Pons (tissue), 1 donor: ENCODE results near the gene HCK.
"Not testable (repeated sequence)": the region's sequence is repeated elsewhere in the genome, so short reads cannot be mapped to it uniquely, and the experiment has no call there.

Experiments used
- DNase-seq: peaks from one replicate; pipeline ENCODE4 v3.0.0-alpha.2; 2016; ENCODE audit warnings: low spot score

HCK gene

GRCh38 chr20:32029561-32029960 is 22.5 kb upstream of the HCK start:
- DNase-seq: no peak

GRCh38 chr20:32031007-32031958 is 20.8 kb upstream of the HCK start:
- DNase-seq: peak; percentile 60

- DNase-seq: no peak
Measured at GRCh38 chr20:32033316-32033715, 18.7 kb upstream of the HCK start.

- DNase-seq: not testable (repeated sequence)
Measured at GRCh38 chr20:32033721-32034120, 18.3 kb upstream of the HCK start.

DNA sequence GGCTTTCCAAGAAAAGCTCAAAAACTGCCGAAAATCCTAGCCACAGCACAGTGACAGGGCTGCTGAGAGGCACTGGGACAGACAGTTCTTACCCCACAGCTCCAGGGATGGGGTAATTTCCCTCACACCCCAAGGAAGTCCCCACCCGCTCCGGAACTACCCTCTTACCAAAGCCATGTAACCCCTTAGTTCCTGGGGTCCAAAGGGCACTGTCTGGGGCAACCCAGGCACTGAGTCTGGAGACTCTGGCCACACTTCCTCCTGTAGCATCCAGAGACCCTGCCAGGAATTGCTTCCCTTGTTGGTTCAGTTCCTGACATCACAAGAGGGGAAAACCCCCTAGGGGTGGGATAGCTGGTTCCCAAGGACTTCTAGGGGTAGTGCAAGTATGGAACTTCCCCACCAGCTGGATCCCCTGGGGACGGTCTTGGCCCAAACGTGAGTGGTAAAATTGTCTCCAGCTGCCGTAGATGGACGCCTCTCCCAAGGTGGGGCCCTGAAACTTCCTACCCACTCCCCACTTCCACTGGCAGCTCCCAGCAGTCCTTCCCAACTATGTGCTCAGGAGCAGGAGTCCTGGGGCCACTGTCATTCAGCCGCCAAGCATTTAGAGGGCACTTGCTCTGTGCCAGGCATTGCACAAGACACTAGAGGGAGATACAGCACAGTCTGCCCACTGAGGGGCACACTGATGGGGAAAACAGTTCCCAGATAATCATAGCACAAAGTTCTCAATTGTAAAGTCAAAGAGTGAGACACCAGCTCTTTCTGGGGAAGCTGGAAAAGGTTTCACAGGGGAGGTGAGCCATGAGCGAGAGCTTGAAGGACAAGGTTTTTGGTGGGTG is 17.2 kb upstream of the HCK start:
- DNase-seq: no peak

GRCh38 chr20:32035426-32035779 is 16.6 kb upstream of the HCK start:
- no peak for DNase-seq

DNA sequence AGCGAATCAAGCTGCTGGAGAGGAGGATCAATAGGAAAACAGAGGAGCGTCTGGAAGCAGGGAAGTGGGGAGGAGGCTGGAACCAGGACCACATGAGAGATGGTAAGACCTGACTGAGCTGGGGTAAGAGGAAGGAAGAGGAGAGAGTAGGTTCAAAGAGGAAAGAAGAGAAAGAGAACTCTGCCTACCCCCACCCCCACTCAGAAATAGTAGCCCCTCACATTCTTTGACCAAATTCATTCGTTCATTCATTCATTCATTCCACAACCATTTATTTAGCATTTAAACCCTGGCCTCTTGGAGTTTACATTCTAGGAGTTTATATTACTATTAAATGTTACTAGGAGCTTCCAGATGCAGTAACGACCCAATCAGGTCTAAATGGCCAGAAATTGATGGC is 15.8 kb upstream of the HCK start:
- DNase-seq: no peak

DNA sequence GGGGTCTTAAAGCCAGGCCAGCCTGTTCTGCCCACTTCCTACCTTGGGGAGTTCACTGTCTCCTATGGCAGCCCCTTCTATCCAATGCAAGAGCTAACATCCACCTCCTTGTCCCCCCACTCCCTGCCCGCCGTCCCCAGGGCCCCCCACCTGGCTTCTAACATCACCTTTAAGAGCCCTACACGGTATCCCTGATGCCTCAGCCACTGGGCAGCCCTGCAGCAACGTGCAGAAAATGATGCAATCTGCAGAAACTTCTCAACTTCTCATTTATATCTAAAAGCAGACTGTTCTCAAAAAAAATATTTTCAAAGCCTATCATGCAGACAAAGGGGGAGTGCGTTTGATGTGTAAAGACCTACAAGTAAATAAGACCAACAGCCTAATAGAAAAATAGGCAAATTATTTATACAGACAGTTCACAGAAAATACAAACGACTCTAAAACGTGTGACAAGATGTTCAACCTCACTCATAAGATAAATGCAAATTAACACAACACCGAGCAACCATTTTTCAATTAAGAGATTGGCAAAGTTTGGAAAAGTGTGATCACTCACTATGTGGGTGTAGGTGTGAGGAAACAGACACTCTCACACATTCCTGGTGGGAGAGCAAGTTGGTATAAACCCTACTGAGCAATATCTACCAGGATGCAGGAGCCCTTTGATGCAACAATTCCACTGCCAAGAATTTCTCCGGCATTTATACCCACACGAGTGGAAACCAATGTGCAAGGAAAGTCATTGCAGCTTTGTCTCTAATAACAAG is 15.1 kb upstream of the HCK start:
- DNase-seq: no peak

DNA sequence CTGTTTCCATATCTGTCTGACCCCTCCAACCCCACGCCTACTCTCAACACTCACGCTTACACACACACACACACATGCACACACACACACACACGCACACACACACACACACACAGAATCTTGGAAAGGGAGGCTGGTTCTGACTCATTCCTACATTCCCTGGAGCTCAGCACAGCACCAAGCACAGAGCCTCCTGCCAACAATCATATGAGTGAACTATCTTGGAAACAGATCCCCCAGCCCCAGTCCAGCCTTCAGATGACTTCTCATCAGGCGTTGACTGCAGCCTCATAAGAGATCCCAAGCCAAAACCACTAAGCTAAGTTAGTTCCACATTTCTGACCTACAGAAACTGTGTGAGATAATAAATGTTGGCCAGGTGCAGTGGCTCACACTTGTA is 14.1 kb upstream of the HCK start:
- DNase-seq: no peak

- peak; percentile 66 for DNase-seq
Measured at GRCh38 chr20:32040142-32040953, 11.7 kb upstream of the HCK start.

DNA sequence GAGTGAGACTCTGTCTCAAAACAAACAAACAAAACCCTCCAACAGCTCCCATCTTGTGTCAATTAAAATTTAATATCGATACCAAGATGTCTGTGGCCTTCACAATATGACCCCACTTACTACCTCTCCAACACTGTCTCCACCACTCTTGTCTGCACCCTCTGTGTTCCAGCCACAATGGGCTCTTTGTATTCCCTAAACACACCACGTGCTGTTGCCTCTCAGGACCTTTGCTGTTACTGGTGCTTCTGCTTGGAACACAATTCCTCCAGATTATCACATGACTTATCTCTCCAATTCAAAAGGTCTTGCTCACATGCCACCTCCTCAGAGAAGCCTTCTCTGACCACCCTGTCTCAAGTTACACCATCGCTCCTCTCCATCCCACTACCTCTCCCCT is 6.0 kb upstream of the HCK start:
- DNase-seq: no peak

DNA sequence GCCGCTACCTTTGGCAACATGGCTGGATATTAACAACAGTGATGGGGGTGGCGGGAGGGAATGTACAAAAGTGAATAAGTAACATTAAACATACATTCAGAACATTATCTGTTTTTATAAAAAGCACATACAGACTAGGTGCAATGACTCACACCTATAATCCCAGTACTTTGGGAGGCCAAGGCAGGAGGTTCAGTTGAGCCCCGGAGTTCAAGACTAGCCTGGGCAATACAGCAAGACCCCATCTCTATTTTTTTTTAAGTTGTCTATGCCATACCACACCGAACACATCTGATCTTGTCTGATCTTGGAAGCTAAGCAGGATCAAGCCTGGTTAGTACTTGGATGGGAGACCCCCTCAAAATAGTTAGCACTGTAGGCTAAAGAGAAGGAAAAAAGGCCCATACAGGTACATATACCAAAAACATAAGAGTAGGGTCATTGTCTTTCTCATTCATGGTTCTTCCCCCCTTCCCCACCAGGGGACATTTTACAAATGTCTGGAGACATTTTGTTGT is 1.7 kb upstream of the HCK start:
- no peak for DNase-seq

DNA sequence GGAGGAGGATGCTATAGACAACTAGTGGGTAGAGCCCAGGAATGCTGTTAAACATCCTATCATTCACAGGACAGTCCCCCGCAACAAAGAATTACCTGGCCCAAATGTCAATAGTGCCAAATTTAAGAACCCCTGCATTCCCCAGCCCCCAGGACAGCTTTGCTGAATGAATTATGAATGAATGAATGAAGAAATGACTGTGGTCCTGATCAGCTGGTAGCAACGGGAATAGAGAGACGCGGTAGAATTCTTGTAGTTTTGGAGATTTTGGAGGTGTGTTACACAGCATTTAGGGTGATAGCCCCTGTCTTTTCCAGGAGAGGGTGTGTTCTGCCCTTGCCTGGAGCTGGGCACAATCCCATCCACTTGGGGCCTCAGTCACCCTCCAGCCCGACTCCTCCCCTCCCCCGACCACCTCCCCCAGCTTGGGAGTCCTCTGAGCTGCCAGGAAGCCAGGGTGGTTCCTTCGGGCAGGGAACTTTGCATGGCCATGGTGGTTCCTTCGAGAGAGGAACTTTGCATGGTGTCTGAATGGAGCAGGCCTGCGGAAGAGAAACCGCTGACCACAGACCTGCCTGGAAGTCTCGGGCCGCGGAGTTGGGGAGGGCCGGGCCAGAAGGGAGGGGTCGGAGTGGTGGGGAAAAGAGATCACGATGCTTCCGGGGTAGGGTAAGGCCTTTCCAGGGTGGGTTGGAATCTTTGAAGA is 1.0 kb upstream of the HCK start:
- DNase-seq: no peak

DNA sequence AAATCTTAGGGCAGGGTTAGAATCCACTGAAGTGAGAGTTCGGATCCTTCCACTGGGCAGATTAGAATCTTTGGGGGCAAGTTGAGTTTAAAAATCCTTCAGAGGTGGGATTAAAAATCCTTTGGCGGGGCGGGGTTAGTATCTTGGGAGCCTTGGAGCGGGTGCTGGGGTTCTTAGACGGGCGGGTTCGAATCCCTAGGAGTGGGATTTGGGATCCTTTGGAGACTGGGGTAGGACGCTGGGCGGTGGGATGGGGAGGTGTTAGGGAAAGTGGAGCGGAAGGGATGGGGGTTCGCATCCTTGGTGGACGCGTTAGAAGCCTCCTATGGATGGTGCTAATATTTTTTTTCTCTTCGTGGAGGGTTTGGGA is 337 bp upstream of the HCK start:
- no peak for DNase-seq

- DNase-seq: no peak
Measured at GRCh38 chr20:32052778-32053362, 828 bp downstream of the HCK start.

DNA sequence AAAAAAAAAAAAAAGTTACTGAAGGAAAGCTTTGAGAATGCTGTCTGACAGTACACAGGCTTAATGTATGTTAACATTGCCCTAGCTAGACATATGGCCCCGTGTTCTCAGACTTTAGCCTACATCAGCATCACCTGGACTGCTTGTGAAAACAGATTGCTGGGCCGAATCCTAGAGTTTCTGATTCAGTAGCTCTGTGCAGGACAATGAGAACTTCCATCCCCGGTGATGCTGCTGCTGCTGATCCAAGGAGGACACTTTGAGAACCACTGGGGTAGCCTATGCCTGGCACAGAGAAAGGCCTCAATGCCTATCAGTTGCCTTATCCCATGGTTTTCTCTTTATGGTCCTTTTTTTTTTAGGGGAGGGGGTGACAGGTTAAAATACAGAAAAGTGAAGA is 1.6 kb downstream of the HCK start:
- DNase-seq: no peak

- DNase-seq: no peak
Measured at GRCh38 chr20:32056708-32057483, 4.9 kb downstream of the HCK start.

DNA sequence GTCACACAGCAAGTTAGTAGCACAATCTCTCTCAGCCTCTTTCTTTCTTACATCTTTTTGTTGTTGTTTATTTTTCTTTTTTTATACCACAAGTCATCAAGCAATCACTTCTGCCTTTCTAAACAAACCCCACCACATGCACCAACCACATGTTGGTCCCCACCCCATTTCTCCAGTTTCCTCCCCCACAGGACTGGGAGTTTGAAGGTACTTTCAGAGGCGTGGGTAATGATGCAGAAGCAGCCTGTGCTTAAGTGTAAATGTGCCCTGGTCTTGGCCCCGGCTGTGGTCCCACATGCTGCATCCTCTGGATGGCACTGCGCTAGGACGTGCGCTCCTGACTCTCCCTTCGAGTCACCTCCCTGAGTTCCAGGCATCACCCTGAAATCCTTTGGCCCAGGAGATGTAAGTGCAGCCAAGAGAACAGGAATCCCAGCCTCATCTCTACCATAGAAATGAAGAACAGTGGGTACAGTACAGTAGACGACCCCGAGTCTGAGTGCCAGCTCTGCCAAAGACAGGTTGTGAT is 5.7 kb downstream of the HCK start:
- no peak for DNase-seq

DNA sequence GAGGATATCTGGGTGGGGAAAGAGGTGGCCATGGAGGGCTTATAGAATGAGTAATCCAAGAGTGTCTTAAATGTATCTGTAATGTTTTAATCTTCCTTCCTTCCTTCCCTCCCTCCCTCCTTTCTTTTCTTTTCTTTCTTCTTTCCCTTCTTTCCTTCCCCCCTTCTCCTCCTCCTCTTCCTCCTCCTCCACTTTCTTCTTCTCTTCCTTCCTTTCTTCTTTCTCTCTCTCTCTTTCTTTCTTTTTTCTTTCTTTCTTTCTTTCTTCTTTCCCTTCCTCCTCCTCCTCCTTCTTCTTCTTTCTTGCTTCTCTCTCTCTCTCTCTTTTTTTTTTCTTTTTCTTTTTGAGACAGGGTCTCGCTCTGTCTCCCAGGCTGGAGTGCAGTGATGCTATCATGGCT is 7.1 kb downstream of the HCK start:
- no peak for DNase-seq
